GM23248 (cell line): ENCODE measurements around the gene FGGY. TPM values are rescaled to one million over a fixed set of nuclear protein-coding genes. Genes with fewer than 3 reads are reported as not detected.
"Not testable (repeated sequence)": the region's sequence is repeated elsewhere in the genome, so short reads cannot be mapped to it uniquely, and the experiment has no call there.

Experiments
- DNase-seq: peaks from one replicate; pipeline ENCODE4 v3.0.0-alpha.2; 2015
- H2AFZ ChIP-seq: fragments of 200-600 bp; sonication (generic); 2 replicates; pipeline ENCODE4 v1.6.1; 2016; ENCODE audit warnings: antibody characterized with exemption
- H3F3A ChIP-seq: fragments of 200-600 bp; sonication (generic); 2 replicates; pipeline ENCODE4 v1.6.1; 2016; ENCODE audit warnings: mild to moderate bottlenecking, antibody characterized with exemption, mixed run types; ENCODE audit not compliant: insufficient read depth
- H3K27ac ChIP-seq: fragments of 200-600 bp; sonication (generic); 2 replicates; pipeline ENCODE4 v1.5.1; 2016; ENCODE audit warnings: mild to moderate bottlenecking
- H3K27me3 ChIP-seq: fragments of 200-600 bp; sonication (generic); replicated peaks from 2 replicates; pipeline ENCODE4 v1.6.1; 2016; ENCODE audit warnings: mild to moderate bottlenecking; ENCODE audit not compliant: insufficient read depth
- H3K36me3 ChIP-seq: fragments of 200-600 bp; sonication (generic); 2 replicates; pipeline ENCODE4 v1.6.1; 2016; ENCODE audit warnings: low read depth, mild to moderate bottlenecking
- H3K4me1 ChIP-seq: fragments of 200-600 bp; sonication (generic); 2 replicates; pipeline ENCODE4 v1.6.1; 2016; ENCODE audit warnings: mild to moderate bottlenecking; ENCODE audit not compliant: insufficient read depth
- H3K4me2 ChIP-seq: fragments of 200-600 bp; sonication (generic); one replicate; pipeline ENCODE4 v1.6.1; 2016; ENCODE audit warnings: mild to moderate bottlenecking; ENCODE audit not compliant: unreplicated experiment
- H3K4me3 ChIP-seq: fragments of 200-600 bp; sonication (generic); 2 replicates; pipeline ENCODE4 v1.5.1; 2016; ENCODE audit warnings: mild to moderate bottlenecking
- H3K79me2 ChIP-seq: fragments of 200-600 bp; sonication (generic); 2 replicates; pipeline ENCODE4 v1.6.1; 2016; ENCODE audit warnings: mild to moderate bottlenecking; ENCODE audit not compliant: insufficient read depth
- H3K9ac ChIP-seq: fragments of 200-600 bp; sonication (generic); 2 replicates; pipeline ENCODE4 v1.6.1; 2016; ENCODE audit warnings: mild to moderate bottlenecking
- H3K9me2 ChIP-seq: fragments of 200-600 bp; sonication (generic); 2 replicates; pipeline ENCODE4 v1.6.1; 2016; ENCODE audit warnings: mixed run types, mild to moderate bottlenecking, moderate library complexity; ENCODE audit not compliant: insufficient read depth
- H3K9me3 ChIP-seq: fragments of 200-600 bp; sonication (generic); one replicate; pipeline ENCODE4 v1.6.1; 2017; ENCODE audit warnings: low read depth
- H4K20me1 ChIP-seq: fragments of 200-600 bp; sonication (generic); 2 replicates; pipeline ENCODE4 v1.6.0; 2016; ENCODE audit not compliant: insufficient read depth
- EZH2 ChIP-seq: fragments of 200-600 bp; sonication (generic); IDR thresholded peaks from 2 replicates; pipeline ENCODE4 v1.6.1; 2018; ENCODE audit warnings: antibody characterized with exemption, mild to moderate bottlenecking; ENCODE audit not compliant: insufficient read depth, poor library complexity, severe bottlenecking
- EZH2phosphoT487 ChIP-seq: fragments of 200-600 bp; sonication (generic); IDR thresholded peaks from 2 replicates; pipeline ENCODE4 v1.6.1; 2018; ENCODE audit warnings: antibody characterized with exemption, moderate library complexity, mild to moderate bottlenecking, low read depth; ENCODE audit not compliant: insufficient read depth
- WGBS, 2 experiments: methylation state at CpG; one replicate each; pipeline ENCODE4 v1.1.6; 2015 to 2017; ENCODE audit warnings: low lambda C conversion rate in 2 of 2, low coverage in 1 of 2; ENCODE audit errors: missing lambda C conversion rate in 2 of 2; 5-methylcytosine and 5-hydroxymethylcytosine counted together
- in situ Hi-C: fragments of 300-500 bp; cut with MboI; formaldehyde crosslinking; loops from 2 replicates; pipeline ENCODE4 v1.15.0; 2020
- polyA plus RNA-seq: library from polyadenylated mRNA; unstranded; fragments of >200 nt; fragmentation: Nextera tagmentation; extraction: Ambion mirVana; gene quantifications from 2 replicates; pipeline ENCODE4 v1.2.1, GENCODE V29; 2016
- total RNA-seq: library from RNA; depleted of rRNA; stranded (reverse); fragments of >200 nt; shearing (Covaris generic); gene quantifications from 2 replicates; pipeline ENCODE4 v1.2.3, GENCODE V29; 2014

Gene FGGY
- total and polyA plus RNA-seq, 2 experiments from 2014 or later: 12.8 to 16.9 TPM

DNA sequence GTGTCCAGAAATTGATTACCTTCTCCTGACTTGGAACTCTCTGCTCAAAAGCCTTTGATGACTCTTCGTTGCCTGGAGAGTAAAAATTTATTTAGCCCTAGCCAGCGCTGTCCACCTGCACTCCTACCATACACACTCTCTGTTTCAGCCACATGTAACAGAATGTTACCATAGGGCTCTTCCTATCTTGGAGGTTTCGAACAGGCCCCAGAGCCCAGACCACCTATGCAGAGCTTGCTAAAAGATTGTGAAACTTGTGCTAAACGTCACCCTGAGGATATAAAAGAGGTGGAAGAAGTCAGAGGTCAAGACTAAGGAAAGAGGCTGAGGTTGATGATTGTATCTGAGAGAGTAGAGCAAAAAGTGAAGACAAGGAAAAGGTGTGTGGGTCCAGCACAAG, 280.9 kb downstream of the FGGY start:
- Histone ChIP-seq H3K4me1 (no peaks in the 10 kb centered on the region; the same call in 1 of the 2 replicates), H3K79me2 (no peaks in the 10 kb centered on the region), H4K20me1 (no peaks in the 10 kb centered on the region), H3K9ac (no peak overlapping the region), H3K36me3 (no peaks in the 10 kb centered on the region), H3K4me3 (no peak overlapping the region), H3K27ac (no peak overlapping the region), H3K4me2 (no peak overlapping the region), H2AFZ (no peak overlapping the region), H3K9me2 (no peaks in the 10 kb centered on the region; the same call in 1 of the 2 replicates), H3K27me3 (no peaks in the 10 kb centered on the region), H3K9me3 (no peaks in the 10 kb centered on the region), H3F3A (peaks cover 22% of the 10 kb centered on the region; the same call in 1 of the 2 replicates)
- WGBS, 2 experiments: 75 to 85% methylated on average over 4 of the region's 4 CpGs
- in situ Hi-C loops: no loop called here
- TF ChIP-seq EZH2phosphoT487: no peak
- TF ChIP-seq EZH2: no peak
- no peak for DNase-seq

- TF ChIP-seq EZH2: no peak
- TF ChIP-seq EZH2phosphoT487: no peak
- H3K9me2 ChIP-seq: no peaks in the 10 kb centered on the region; the same call in 1 of the 2 replicates
- no peaks in the 10 kb centered on the region for H3K36me3 ChIP-seq
- H2AFZ ChIP-seq: no peak overlapping the region
- 95 to 100% methylated on average over 1 of the region's 1 CpG for WGBS, 2 experiments
- H3K9ac ChIP-seq: no peak overlapping the region
- peaks cover 10% of the 10 kb centered on the region; the same call in 1 of the 2 replicates for H3F3A ChIP-seq
- no peaks in the 10 kb centered on the region for H4K20me1 ChIP-seq
- in situ Hi-C loops: no loop called here
- no peaks in the 10 kb centered on the region for H3K9me3 ChIP-seq
- DNase-seq: no peak
- no peaks in the 10 kb centered on the region; the same call in 1 of the 2 replicates for H3K4me1 ChIP-seq
- H3K79me2 ChIP-seq: no peaks in the 10 kb centered on the region
- H3K27ac ChIP-seq: no peak overlapping the region
- no peak overlapping the region for H3K4me3 ChIP-seq
- H3K27me3 ChIP-seq: no peaks in the 10 kb centered on the region
- no peak overlapping the region for H3K4me2 ChIP-seq
Observed at GRCh38 chr1:59579222-59579621, 282.3 kb downstream of the FGGY start.

DNA sequence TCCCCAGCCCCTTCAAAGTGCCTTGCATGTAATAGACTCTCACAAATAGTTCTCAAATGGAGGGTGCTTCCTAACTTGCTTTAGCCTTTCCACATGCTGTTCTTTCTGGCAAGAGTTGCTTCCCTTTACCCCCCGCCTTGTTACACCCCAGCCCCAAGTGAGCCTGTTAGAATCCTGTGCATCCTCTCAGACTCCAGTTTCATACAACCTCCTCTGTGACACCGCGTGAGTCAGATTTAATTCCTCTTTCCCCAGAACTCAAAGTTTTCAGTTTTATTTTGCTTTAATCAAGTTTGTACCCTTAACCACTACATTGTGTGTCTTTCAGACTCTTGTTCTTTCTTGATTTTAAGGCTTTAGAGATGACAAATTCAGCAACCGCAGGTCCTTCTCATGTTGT, 283.4 kb downstream of the FGGY start:
- no peak overlapping the region for H3K4me2 ChIP-seq

DNA sequence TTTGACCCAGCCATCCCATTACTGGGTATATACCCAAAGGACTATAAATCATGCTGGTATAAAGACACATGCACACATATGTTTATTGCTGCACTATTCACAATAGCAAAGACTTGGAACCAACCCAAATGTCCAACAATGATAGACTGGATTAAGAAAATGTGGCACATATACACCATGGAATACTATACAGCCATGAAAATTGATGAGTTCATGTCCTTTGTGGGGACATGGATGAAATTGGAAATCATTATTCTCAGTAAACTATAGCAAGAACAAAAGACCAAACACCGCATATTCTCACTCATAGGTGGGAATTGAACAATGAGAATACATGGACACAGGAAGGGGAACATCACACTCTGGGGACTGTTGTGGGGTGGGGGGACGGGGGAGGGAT, 295.5 kb downstream of the FGGY start:
- H3K4me3 ChIP-seq, DNase-seq, H3K4me2 ChIP-seq, H3K36me3 ChIP-seq, H4K20me1 ChIP-seq, in situ Hi-C loops, H3K9ac ChIP-seq, H3K27me3 ChIP-seq, H3K9me3 ChIP-seq, H3K9me2 ChIP-seq, H3K27ac ChIP-seq, H2AFZ ChIP-seq, H3K79me2 ChIP-seq: not testable (repeated sequence)
- WGBS, 2 experiments: 77 to 100% methylated on average over 1 to 2 of the region's 2 CpGs
- Histone ChIP-seq H3F3A (peaks cover 26% of the 10 kb centered on the region; the same call in 1 of the 2 replicates), H3K4me1 (peaks cover 22% of the 10 kb centered on the region)

More for the DNA sequence above, 283.4 kb downstream of the FGGY start:
- Histone ChIP-seq H2AFZ (no peak overlapping the region), H3K9ac (no peak overlapping the region), H3K4me1 (no peaks in the 10 kb centered on the region), H3K79me2 (no peaks in the 10 kb centered on the region), H3K9me3 (no peaks in the 10 kb centered on the region), H3K4me3 (no peak overlapping the region), H4K20me1 (no peaks in the 10 kb centered on the region), H3K27ac (no peak overlapping the region), H3K27me3 (no peaks in the 10 kb centered on the region), H3K9me2 (no peaks in the 10 kb centered on the region; the same call in 1 of the 2 replicates), H3K36me3 (no peaks in the 10 kb centered on the region), H3F3A (no peaks in the 10 kb centered on the region; the same call in 1 of the 2 replicates)
- no peak for DNase-seq
- in situ Hi-C loops: no loop called here
- 96 to 97% methylated on average over 4 of the region's 4 CpGs for WGBS, 2 experiments
- TF ChIP-seq EZH2phosphoT487 (no peak), EZH2 (no peak)

- Histone ChIP-seq H3K9me3 (no peaks in the 10 kb centered on the region), H3K4me3 (no peak overlapping the region), H3K79me2 (no peaks in the 10 kb centered on the region), H3K9ac (no peak overlapping the region), H3K4me2 (no peak overlapping the region), H3K4me1 (peaks cover 22% of the 10 kb centered on the region), H3F3A (peaks cover 29% of the 10 kb centered on the region; the same call in 1 of the 2 replicates), H3K27ac (no peak overlapping the region), H3K36me3 (no peaks in the 10 kb centered on the region), H3K9me2 (no peaks in the 10 kb centered on the region), H3K27me3 (no peaks in the 10 kb centered on the region), H4K20me1 (no peaks in the 10 kb centered on the region), H2AFZ (no peak overlapping the region)
- 93 to 97% methylated on average over 2 of the region's 2 CpGs for WGBS, 2 experiments
- in situ Hi-C loops: no loop called here
- TF ChIP-seq EZH2 (no peak), EZH2phosphoT487 (no peak)
- no peak for DNase-seq
Observed at GRCh38 chr1:59592924-59593323, 296.0 kb downstream of the FGGY start.
